VCaP (cell line): ENCODE data around the gene SIX4.
A peak's percentile ranks its signal among the peaks of the same experiment; 100 is the strongest.

Experiments used
- H3K27ac ChIP-seq: fragments of 450-650 bp; 2 replicates; pipeline ENCODE4 v1.5.1; 2017
- TF ChIP-seq, protein P1 (sequence below): fragments of 450-650 bp; conservative IDR thresholded peaks from 2 replicates; pipeline ENCODE4 v1.5.1; 2017; ENCODE audit warnings: mild to moderate bottlenecking, moderate library complexity

The SIX4 gene

DNA sequence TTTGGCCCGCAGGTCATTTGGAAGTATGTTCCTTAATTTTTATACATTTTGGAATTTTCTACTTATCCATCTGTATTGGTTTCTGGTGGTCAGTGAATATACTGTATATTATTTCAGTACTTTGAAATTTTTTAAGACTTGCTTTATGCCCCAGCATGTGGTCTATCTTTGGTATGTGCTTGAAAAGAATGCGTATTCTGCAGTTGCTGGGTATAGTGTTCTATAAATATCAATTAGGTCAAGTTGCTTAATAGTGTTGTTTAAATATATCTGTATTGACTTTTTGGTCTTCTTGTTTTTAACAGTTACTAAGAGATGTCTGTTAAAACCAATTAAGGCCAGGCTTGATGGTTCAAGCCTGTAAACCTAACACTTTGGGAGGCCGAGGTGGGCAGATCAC is 53.2 kb downstream of the SIX4 start:
- H3K27ac ChIP-seq = no peak overlapping the region
- TF ChIP-seq, protein P1, sequence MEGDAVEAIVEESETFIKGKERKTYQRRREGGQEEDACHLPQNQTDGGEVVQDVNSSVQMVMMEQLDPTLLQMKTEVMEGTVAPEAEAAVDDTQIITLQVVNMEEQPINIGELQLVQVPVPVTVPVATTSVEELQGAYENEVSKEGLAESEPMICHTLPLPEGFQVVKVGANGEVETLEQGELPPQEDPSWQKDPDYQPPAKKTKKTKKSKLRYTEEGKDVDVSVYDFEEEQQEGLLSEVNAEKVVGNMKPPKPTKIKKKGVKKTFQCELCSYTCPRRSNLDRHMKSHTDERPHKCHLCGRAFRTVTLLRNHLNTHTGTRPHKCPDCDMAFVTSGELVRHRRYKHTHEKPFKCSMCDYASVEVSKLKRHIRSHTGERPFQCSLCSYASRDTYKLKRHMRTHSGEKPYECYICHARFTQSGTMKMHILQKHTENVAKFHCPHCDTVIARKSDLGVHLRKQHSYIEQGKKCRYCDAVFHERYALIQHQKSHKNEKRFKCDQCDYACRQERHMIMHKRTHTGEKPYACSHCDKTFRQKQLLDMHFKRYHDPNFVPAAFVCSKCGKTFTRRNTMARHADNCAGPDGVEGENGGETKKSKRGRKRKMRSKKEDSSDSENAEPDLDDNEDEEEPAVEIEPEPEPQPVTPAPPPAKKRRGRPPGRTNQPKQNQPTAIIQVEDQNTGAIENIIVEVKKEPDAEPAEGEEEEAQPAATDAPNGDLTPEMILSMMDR = no peak

DNA sequence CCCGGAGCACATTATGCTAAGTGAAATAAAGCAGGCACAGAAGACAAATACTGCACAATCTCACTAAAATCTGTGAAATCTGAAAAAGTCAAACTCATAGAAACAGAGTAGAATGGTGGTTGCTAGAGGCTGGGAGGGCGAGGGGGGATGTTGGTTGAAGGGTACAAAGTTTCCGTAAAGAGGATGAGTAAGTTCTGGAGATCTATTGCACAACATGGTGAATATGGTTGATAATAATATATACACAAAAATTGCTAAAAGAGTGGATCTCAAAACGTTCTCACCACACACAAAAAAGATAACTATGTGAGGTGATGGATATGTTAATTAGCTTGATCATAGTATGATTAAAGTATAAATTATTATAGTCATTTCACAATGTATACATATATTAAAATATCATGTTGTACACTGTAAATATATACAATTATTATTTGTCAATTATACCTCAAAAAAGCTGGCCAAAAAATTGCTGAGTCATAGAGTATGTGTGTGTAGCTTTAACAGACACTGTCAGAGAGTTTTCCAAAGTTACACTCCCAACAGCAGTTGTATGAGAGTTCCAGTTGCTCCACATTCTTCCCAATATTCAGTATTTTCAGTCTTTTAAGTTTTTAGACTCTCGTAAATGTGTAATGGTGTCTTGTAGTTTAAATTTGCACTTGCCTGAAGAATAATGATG is 55.6 kb downstream of the SIX4 start:
- H3K27ac ChIP-seq = no peak overlapping the region
- TF ChIP-seq, protein P1 = no peak

DNA sequence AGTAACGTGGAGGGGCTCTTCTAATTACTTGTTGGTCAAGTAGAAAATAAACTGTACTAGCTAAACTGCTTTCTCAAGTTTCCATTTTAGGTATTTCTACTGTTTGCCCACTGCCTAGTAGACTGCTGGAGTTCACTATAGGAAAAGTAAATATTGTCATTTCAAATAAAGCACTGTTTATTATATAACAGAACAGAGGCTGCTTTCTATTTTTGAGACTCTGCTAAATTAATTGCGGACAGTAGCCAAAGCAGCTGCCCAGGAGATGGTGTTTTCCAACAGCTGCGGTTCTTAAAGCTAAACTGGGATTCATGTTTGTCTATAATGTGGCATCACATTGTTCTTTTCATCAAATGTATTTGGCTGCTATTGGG is 59.0 kb downstream of the SIX4 start:
- TF ChIP-seq, protein P1 = no peak
- peak overlapping the region; percentile 56 for H3K27ac ChIP-seq

DNA sequence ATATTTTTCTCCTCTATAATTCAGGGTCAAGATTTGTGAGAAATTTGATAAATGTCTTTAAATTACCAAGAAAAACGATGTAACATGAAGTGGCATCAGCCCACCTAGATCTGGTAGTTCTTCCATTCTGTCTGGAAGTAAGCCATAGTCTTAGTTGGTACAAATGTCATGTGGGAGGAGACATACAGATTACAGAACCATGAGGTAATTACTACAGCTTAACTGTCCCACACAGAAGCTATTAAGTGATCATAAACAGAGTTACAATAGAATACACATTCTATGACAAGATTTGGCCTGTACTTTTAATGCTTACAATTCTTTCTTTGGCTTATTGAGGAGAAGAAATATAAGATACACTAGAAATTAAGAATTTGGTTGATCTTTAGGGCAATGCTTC is 61.2 kb downstream of the SIX4 start:
- H3K27ac ChIP-seq = no peak overlapping the region
- TF ChIP-seq, protein P1 = no peak

DNA sequence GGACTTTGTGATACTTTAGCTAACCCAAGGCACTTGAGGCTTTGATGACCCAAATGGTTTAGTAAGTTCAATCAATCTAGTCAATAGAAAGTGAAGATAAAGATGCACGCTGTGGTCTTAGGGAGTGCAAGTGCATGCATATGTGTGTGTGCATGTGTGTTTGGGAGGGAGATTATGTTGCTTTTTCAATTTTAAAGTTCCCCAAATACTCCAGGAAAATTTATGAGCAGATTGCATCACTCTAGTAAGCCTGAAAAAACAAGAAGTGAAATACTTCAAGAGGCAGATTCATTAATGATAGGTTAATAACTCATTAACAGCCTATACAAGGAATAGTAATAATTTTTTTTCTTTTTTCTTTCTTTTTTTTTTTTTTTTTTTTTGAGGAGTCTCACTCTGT is 62.4 kb downstream of the SIX4 start:
- TF ChIP-seq, protein P1 = no peak
- no peak overlapping the region for H3K27ac ChIP-seq
